GM18858 (cell line): ENCODE data around the gene OR7A5.
"Not testable (repeated sequence)": the region's sequence is repeated elsewhere in the genome, so short reads cannot be mapped to it uniquely, and the experiment has no call there.

ENCODE experiments used
- ATAC-seq: cut with Tn5 transposase; IDR thresholded peaks from one replicate; pipeline ENCODE4 v1.9.1; 2021; ENCODE audit not compliant: unreplicated experiment

Gene OR7A5

DNA sequence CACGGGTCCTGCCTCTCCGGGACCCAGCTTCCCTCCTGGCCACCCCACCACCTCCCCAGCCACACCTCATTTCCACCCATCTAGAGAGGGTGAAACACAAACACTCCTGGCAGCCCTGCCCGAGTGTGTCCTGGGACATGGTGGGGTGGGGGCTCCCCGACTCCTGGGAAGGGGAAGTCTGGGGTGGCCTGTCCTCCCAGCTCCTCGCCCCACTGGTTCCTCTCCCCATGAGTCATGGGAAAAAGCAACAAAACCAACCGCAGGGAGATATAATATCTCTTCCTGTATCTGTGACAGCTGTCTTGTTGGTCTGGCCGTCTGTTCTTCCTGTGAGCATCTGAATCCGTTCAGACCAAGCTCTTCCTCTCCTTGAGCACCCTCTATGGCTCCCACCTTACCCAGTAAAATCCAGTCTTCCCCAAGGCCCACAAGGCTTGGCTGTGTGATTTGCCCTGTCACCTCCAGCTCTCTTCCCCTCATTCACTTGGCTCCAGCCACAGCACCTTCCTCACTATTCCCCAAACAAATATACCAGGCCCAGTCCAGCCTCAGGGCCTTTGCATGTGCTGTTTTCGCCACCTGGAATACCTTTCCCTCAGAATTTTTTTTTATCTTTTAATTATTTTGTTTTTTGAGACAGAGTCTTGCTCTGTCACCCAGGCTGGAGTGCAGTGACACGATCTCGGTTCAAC is 49.7 kb downstream of the OR7A5 start:
- not testable (repeated sequence) for ATAC-seq

DNA sequence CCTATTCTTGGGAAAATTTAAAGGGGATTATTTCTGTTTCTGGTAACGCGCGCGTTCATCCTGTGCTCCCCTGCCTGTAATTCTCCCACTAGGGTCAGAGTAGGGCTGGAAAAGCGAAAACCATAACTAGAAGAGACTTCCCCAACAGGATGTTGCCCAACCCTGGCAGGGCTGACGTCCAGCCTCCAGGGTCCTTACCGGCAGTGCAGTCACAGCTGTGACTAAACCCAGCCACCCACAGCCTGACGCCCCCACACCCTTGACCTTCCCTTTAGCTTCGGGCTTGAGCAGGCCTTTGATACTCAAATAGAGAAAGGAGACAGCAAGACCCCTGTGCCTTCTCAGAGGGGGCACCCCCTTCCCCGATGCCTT is 50.3 kb downstream of the OR7A5 start:
- ATAC-seq: not testable (repeated sequence)

DNA sequence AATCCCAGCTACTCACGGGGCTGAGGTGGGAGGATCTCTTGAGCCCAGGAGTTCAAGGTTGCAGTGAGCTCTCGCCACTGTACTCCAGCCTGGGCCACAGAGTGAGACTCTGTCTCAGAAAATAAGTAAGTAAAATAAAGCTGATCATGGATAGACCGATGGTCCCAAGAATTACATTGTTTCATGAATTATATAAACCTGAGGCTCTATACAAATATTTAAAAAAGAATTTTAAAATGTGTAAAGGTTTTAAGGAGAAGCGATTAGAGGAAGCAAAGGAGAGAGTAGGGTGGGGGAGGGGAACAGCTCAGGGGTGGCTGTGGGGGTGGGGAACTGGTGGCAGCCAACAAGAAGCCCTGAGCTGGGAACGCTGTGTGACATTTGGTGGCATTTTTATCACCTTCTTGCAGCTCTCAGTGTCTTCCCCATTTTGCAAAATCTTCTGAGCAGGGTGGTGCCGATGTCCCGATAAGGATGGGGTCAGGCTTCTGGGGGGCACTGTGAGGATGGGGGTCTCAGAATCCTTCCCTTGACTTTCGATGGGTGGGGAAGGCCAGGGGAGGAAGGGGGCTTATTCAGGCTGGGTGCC is 51.5 kb downstream of the OR7A5 start:
- ATAC-seq: not testable (repeated sequence)

DNA sequence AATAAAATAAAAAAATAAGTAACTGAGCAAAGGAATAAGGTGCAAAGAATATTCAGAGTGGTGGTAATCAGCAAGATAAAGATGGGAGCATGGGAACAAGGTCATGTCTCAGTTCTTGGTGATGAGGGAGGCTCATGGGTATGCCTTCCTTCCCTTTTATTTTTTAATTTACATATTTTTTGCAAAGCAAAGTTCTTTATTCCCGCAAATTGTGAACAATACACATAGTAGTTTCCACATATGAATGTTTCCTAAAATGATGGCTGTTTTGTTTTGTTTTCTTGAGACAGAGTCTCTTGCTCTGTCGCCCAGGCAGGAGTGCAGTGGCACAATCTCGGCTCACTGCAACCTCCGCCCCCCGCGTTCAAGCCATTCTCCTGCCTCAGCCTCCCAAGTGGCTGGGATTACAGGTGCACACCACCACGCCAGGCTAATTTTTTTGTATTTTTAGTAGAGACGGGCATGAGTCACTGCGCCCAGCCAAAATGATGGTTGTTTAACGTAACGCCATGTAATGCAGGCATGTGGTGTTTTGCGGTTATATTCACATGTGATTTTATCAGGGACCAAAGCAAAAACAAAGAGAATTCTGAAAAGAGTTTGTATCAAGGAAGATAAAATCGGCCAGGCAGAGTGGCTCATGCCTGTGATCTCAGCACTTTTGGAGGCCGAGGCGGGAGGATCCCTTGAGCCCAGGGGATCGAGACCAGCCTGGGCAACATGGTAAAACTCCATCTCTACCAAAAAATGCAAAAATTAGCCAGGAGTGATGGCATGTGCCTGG is 52.2 kb downstream of the OR7A5 start:
- no peak for ATAC-seq

DNA sequence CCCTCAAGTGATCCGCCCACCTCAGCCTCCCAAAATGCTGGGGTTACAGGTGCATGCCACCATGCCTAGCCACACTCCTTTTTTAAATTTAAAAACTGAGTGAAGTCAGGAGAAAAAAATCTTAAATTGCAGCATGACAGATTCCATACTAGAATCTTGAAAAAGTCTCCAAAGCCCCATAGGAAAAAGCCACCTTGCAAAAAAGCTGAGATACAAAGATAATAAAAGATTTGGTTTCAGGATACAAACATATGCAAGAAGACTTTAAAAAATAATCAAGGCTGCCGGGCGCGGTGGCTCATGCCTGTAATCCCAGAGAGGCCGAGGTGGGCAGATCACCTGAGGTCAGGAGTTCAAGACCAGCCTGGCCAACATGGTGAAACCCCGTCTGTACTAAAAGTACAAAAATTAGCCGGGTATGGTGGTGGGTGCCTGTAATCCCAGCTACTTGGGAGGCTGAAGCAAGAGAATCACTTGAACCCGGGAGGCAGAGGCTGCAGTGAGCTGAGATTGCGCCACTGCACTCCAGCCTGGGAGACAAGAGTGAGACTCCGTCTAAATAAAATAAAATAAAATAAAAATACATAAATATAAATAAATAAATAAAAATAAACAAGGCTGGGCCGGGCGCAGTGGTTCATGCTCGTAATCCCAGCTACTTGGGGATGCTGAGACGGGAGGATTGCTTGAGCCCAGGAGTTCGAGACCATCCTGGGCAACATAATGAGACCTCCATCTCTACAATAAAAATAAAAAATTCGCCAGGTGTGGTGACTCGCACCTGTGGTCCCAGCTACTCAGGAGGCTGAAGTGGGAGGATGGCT is 53.1 kb downstream of the OR7A5 start:
- ATAC-seq: not testable (repeated sequence)

DNA sequence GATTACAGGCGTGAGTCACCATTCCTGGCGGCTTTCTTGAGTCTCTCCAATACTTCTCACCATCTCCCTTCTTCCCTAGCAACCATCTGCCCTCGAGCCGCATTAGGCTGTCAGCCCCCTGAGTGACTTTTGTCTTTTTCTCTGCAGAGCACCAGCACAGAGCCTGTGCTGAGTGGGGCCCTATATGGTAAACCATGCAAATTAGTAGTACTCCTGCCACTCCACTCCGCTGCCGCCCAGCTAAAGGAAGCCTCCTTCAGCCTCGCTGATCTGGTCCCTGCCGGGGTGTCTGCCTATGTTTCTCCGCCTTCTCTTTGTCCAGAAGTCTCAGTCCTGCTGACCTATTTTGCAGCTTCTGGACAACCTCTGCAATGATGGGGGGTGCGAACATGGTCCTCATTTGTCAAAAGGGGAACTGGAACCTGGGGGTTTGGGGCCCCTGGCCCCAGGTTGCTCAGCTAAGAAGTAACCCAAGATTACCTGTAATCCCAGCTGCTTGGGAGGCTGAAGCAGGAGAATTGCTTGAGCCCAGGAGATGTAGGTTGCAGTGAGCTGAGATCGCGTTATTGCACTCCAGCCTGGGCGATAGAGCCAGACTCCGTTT is 54.3 kb downstream of the OR7A5 start:
- not testable (repeated sequence) for ATAC-seq

DNA sequence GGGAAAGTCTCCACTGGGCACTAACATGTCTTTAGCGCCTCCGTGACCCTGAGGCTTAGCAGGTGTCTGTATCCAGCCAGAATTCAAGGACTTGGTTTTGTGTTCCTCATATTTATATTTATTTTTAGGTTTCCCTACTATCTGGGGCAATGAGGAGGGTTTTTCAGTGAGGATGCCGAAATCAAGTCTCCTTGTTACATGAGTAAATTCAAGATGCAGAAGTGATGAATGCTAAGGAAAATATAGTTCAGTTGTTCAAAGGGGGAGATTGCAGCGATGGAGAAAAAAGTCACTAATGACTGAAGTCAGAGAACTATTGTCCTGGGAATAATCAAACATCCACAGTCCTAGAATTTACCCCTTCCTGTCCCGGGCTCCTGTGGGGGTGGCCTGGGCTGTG is 55.8 kb downstream of the OR7A5 start:
- no peak for ATAC-seq

DNA sequence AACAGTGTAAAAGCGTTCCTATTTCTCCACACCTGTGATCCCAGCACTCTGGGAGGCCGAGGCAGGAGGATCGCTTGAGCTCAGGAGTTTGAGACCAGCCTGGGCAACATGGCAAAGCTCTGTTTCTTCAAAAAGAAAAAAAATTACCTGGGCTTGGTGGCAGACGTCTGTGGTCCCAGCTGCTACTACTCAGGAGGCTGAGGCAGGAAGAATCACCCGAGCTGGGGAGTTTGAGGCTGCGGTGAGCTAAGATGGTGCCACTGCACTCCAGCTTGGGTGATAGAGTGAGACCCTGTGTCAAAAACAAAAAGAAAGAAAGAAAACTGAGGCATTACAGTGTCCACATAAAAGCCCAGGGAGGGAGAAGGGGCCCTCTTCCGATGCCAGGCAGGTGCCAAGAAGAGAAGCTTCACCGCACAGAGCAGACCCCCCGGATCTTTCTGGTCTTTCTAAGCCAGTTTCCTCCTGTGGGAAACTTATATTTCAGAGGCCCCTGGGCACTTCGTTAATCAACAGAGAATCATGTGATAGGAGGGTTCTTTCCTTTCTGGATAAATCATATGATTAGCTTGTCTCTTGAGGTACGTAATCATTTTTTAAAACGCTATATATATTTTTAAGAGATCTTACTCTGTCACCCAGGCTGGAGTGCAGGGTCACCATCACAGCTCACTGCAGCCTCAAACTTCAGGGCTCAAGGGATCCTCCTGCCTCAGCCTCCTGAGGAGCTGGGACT is 56.7 kb downstream of the OR7A5 start, which contains the start of gene ADGRE2:
TSS of gene ADGRE2 (minus strand) at position 451 of the 736 bp plus-strand sequence. CDS start 1,804 bp downstream, outside the sequence.
- ATAC-seq: not testable (repeated sequence)

DNA sequence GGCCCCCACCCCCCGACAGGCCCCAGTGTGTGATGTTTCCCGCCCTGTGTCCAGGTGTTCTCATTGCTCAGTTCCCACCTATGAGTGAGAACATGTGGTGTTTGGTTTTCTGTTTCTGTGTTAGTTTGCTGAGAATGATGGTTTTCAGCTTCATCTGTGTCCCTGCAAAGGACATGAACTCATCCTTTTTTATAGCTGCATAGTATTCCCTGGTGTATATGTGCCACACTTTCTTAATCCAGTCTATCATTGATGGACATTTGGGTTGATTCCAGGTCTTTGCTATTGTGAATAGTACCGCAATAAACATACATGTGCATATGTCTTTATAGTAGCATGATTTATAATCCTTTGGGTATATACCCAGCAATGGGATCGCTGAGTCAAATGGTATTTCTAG is 57.3 kb downstream of the OR7A5 start:
- ATAC-seq: not testable (repeated sequence)
